B cell (primary cell): ENCODE measurements around the gene CRMP1.

Source experiments
- CTCF ChIP-seq: fragments of 200-600 bp; IDR thresholded peaks from one replicate; pipeline ENCODE4 v1.8.0; 2022; ENCODE audit warnings: antibody characterized with exemption, mild to moderate bottlenecking
- EZH2 ChIP-seq: IDR thresholded peaks from 2 replicates; pipeline ENCODE4 v1.6.1; 2012; ENCODE audit warnings: borderline replicate concordance, low read depth, mild to moderate bottlenecking, moderate library complexity, low read length; ENCODE audit not compliant: insufficient read depth, poor library complexity, severe bottlenecking

DNA sequence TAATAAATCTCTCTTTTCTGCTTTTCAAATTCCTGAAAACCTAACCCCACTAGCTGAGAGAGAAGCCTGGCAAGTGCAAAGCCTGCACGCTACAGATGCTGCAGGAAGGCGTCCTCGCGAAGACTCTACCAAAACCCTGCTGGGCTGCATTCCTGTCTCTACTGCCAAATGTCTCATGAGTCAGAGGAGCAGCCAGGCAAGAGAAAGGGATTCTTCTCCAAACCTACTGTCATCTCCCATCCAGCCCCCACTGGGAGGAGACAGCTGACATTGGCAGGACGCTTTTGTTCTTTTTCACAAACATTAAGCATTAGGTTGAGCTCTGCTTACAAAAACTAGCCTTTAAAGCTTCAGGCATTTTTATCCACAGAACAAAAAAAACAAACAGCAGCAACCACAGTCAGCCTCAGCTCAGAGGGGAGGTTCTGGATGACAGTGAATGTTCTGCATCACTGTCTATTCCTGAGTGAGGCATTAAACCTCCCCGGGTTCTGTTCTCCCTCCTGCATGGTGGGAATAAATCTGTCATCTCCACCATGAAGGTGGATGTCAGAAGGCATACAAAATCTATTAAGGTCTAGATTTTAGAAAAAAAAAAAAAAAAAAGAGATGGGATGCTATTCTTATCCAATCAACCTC is 18.0 kb downstream of the CRMP1 start:
- TF ChIP-seq CTCF: no peak
- no peak for TF ChIP-seq EZH2
